GM19463 (cell line): ENCODE measurements around the gene SPACA7.
A peak's percentile ranks its signal among the peaks of the same experiment; 100 is the strongest.
"Not testable (repeated sequence)": the region's sequence is repeated elsewhere in the genome, so short reads cannot be mapped to it uniquely, and the experiment has no call there.

ENCODE experiments used
- ATAC-seq: cut with Tn5 transposase; IDR thresholded peaks from one replicate; pipeline ENCODE4 v1.9.1; 2021; ENCODE audit warnings: mild to moderate bottlenecking, moderate library complexity; ENCODE audit not compliant: unreplicated experiment

Gene SPACA7

GRCh38 chr13:112416647-112417046, 40.5 kb downstream of the SPACA7 start:
- no peak for ATAC-seq

GRCh38 chr13:112417079-112417478, 40.9 kb downstream of the SPACA7 start:
- no peak for ATAC-seq

GRCh38 chr13:112424098-112424497, 47.9 kb downstream of the SPACA7 start:
- ATAC-seq, result no peak

GRCh38 chr13:112428704-112429103, 52.5 kb downstream of the SPACA7 start:
- ATAC-seq, result no peak

- ATAC-seq, result no peak
Observed at GRCh38 chr13:112431734-112432133, 55.6 kb downstream of the SPACA7 start.

- ATAC-seq, result not testable (repeated sequence)
Observed at GRCh38 chr13:112432734-112433133, 56.6 kb downstream of the SPACA7 start.

GRCh38 chr13:112433517-112433916, 57.4 kb downstream of the SPACA7 start:
- not testable (repeated sequence) for ATAC-seq

- ATAC-seq, result no peak
Observed at GRCh38 chr13:112434032-112434431, 57.9 kb downstream of the SPACA7 start.

- no peak for ATAC-seq
Observed at GRCh38 chr13:112434937-112435523, 58.9 kb downstream of the SPACA7 start.

- no peak for ATAC-seq
Observed at GRCh38 chr13:112435973-112436372, 59.8 kb downstream of the SPACA7 start.

- no peak for ATAC-seq
Observed at GRCh38 chr13:112438094-112438493, 61.9 kb downstream of the SPACA7 start.

- no peak for ATAC-seq
Observed at GRCh38 chr13:112438515-112438914, 62.4 kb downstream of the SPACA7 start.

- no peak for ATAC-seq
Observed at GRCh38 chr13:112441226-112441625, 65.1 kb downstream of the SPACA7 start.

GRCh38 chr13:112441779-112442310, 65.7 kb downstream of the SPACA7 start:
- no peak for ATAC-seq

GRCh38 chr13:112442483-112443090, 66.4 kb downstream of the SPACA7 start:
- no peak for ATAC-seq

GRCh38 chr13:112443191-112443994, 67.2 kb downstream of the SPACA7 start:
- ATAC-seq, result no peak

- peak; percentile 60 for ATAC-seq
Observed at GRCh38 chr13:112443995-112444311, 67.8 kb downstream of the SPACA7 start.

GRCh38 chr13:112444416-112445399, 68.6 kb downstream of the SPACA7 start:
- no peak for ATAC-seq

GRCh38 chr13:112445411-112446271, 69.5 kb downstream of the SPACA7 start:
- ATAC-seq, result no peak

- no peak for ATAC-seq
Observed at GRCh38 chr13:112446347-112446861, 70.2 kb downstream of the SPACA7 start.
